ENCODE results near the gene APOL3.
"Not testable (repeated sequence)": the region's sequence is repeated elsewhere in the genome, so short reads cannot be mapped to it uniquely, and the experiment has no call there.

Gene APOL3

GRCh38 chr22:36160499-36160942 is at the start of gene APOL3:
TSS of gene APOL3 (minus strand) at chr22:36160755. CDS start at chr22:36149055, 11,700 bp downstream.
- no peak for TF ChIP-seq CTCF (IDR thresholded peaks at IDR 0.05; ENCODE audit: borderline replicate concordance, control extremely low read depth, extremely low read depth, insufficient read depth, missing control alignments)
- in situ Hi-C loops (cut with MboI; ENCODE audit: low sequenced_read_pairs, unreplicated experiment) = no loop called here
- peak; percentile 42 for DNase-seq (ENCODE audit: low spot score)

GRCh38 chr22:36210224-36210623 is 49.7 kb upstream of the APOL3 start:
- no peak for TF ChIP-seq CTCF (IDR thresholded peaks at IDR 0.05; ENCODE audit: borderline replicate concordance, control extremely low read depth, extremely low read depth, insufficient read depth, missing control alignments)
- in situ Hi-C loops (cut with MboI; ENCODE audit: low sequenced_read_pairs, unreplicated experiment) = no loop called here
- DNase-seq (ENCODE audit: low spot score) = no peak

GRCh38 chr22:36209488-36209908 is 48.9 kb upstream of the APOL3 start:
- in situ Hi-C loops (cut with MboI; ENCODE audit: low sequenced_read_pairs, unreplicated experiment); DNase-seq (ENCODE audit: low spot score): not testable (repeated sequence)

GRCh38 chr22:36208914-36209313 is 48.4 kb upstream of the APOL3 start:
- in situ Hi-C loops (cut with MboI; ENCODE audit: low sequenced_read_pairs, unreplicated experiment) = no loop called here
- no peak for DNase-seq (ENCODE audit: low spot score)
- TF ChIP-seq CTCF (IDR thresholded peaks at IDR 0.05; ENCODE audit: borderline replicate concordance, control extremely low read depth, extremely low read depth, insufficient read depth, missing control alignments) = no peak

GRCh38 chr22:36208162-36208765 is 47.7 kb upstream of the APOL3 start:
- TF ChIP-seq CTCF (IDR thresholded peaks at IDR 0.05; ENCODE audit: borderline replicate concordance, control extremely low read depth, extremely low read depth, insufficient read depth, missing control alignments) = no peak
- DNase-seq (ENCODE audit: low spot score) = no peak
- in situ Hi-C loops (cut with MboI; ENCODE audit: low sequenced_read_pairs, unreplicated experiment) = no loop called here

- DNase-seq (ENCODE audit: low spot score) = no peak
- in situ Hi-C loops (cut with MboI; ENCODE audit: low sequenced_read_pairs, unreplicated experiment) = no loop called here
- no peak for TF ChIP-seq CTCF (IDR thresholded peaks at IDR 0.05; ENCODE audit: borderline replicate concordance, control extremely low read depth, extremely low read depth, insufficient read depth, missing control alignments)
Measured at GRCh38 chr22:36206255-36206654, 45.7 kb upstream of the APOL3 start.

GRCh38 chr22:36205573-36205972 is 45.0 kb upstream of the APOL3 start:
- DNase-seq (ENCODE audit: low spot score); in situ Hi-C loops (cut with MboI; ENCODE audit: low sequenced_read_pairs, unreplicated experiment): not testable (repeated sequence)

- DNase-seq (ENCODE audit: low spot score) = no peak
- no peak for TF ChIP-seq CTCF (IDR thresholded peaks at IDR 0.05; ENCODE audit: borderline replicate concordance, control extremely low read depth, extremely low read depth, insufficient read depth, missing control alignments)
- in situ Hi-C loops (cut with MboI; ENCODE audit: low sequenced_read_pairs, unreplicated experiment) = no loop called here
Measured at GRCh38 chr22:36204632-36205015, 44.1 kb upstream of the APOL3 start.

All from GM13976 (cell line).